GM10266 (cell line): ENCODE data around the gene PEX13.
A peak's percentile ranks its signal among the peaks of the same experiment; 100 is the strongest.
"Not testable (repeated sequence)": the region's sequence is repeated elsewhere in the genome, so short reads cannot be mapped to it uniquely, and the experiment has no call there.

Source experiments
- DNase-seq: peaks from one replicate; pipeline ENCODE4 v3.0.0; 2012; ENCODE audit errors: extremely low spot score
- TF ChIP-seq, protein P1 (sequence below): IDR thresholded peaks from 2 replicates; pipeline ENCODE4 v1.5.1; 2012; ENCODE audit warnings: mild to moderate bottlenecking, low read depth; ENCODE audit not compliant: control insufficient read depth, insufficient read depth; ENCODE audit errors: missing control alignments

Gene PEX13

DNA sequence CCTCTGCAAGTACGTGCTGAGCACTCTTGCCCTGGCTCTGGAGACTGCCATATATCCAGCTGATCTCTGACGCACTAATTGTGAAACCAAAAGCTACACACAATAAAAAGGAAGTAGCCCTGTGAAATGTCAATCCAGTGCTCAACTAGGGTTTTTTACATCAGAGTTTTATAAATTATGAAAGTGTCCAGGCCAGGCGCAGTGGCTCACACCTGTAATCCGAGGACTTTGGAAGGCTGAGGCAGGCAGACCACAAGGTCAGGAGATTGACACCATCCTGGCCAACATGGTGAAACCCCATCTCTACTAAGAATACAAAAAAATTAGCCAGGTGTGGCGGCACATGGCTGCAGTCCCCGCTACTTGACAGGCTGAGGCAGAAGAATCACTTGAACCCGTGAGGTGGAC is 24.5 kb upstream of the PEX13 start:
- TF ChIP-seq, protein P1, sequence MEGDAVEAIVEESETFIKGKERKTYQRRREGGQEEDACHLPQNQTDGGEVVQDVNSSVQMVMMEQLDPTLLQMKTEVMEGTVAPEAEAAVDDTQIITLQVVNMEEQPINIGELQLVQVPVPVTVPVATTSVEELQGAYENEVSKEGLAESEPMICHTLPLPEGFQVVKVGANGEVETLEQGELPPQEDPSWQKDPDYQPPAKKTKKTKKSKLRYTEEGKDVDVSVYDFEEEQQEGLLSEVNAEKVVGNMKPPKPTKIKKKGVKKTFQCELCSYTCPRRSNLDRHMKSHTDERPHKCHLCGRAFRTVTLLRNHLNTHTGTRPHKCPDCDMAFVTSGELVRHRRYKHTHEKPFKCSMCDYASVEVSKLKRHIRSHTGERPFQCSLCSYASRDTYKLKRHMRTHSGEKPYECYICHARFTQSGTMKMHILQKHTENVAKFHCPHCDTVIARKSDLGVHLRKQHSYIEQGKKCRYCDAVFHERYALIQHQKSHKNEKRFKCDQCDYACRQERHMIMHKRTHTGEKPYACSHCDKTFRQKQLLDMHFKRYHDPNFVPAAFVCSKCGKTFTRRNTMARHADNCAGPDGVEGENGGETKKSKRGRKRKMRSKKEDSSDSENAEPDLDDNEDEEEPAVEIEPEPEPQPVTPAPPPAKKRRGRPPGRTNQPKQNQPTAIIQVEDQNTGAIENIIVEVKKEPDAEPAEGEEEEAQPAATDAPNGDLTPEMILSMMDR = no peak

GRCh38 chr2:60994131-60994530 is 23.4 kb upstream of the PEX13 start:
- TF ChIP-seq, protein P1 = no peak
- DNase-seq = no peak

More for the DNA sequence above, 24.5 kb upstream of the PEX13 start:
- DNase-seq = peak; percentile 61

DNA sequence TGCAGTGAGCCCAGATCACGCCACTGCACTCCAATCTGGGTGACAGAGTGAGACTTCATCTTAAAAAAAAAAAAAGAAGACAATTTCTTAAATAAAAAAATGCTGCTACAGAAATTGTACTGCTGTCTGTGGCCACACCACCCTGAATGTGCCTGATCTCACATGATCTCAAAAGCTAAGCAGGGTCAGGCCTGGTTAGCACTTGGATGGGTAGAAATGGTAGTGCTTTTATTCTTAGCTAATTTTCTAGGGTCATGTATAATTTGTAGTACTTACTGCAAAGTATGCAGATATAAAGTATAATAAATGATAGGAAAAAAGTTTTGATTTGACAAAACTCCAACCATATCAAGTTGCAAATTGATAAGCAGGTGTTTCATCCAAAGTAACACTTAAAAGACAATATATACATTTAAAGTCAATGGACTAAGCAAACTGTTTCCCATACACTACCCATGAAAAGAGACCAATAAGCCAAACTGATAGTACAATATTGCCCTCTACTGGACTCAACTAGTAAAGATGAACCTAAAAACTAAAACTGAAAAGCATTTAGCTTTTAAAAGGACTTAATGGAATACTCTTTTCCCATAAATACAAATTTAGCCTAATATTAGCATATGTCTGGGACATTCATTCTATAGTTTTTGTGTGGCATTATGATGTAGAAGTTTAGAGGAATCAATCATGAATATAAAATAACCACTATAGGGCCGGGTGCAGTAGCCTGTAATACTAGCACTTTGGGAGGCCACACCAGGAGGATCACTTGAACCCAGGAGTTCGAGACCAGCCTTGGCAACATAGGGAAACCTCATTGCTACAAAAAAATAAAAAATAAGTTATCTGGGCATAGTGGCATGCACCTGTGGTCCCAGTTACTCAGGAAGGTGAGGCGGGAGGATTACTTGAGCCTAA is 18.6 kb upstream of the PEX13 start:
- DNase-seq = peak; percentile 42
- TF ChIP-seq, protein P1 = peak; percentile 56

DNA sequence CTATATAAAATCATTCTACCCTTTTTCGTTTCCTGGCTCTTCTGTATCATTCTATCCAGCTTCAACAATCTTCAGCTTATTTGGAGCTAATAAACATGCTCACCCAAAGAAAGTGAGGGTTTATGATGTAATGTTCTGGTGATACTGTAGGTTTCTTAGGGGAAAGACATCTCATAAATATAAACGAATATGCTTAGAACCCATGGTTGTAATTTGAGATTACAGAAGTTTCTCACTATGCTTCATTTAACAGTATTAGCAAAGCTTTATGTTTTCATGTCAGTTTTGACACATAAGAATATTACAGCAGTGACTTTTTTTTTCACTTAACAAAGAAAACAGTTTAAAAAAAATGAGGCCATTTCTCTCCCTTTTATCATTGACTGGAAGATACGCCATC is 11.8 kb upstream of the PEX13 start:
- DNase-seq = no peak
- TF ChIP-seq, protein P1 = no peak

DNA sequence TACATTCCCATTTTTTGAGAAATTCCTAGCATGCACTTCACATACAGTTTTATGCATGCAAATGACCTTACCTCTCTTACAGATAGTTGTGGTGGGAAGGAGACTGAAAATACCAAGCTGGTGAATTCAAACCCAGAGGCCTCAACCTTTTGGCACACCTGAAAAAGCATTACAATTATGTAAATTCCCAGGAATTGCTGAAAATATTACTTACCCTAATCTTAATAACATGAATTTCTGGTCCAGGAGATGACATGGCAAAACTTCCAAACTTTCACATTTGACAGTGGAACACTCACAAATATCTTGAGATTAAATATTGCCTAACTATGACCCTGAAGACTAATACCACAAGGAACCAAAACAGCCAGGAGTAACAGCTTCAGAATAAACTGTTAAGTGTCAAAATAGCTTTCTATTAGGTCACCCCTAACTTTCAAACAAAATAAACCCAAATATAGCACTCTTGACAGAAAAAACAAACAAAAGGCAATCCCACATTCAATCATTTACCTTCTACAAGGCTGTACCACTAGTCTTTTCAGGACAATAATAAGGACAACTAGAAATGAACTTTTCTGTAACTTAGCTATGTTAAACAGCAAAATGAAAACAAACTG is 10.9 kb upstream of the PEX13 start:
- TF ChIP-seq, protein P1 = no peak
- no peak for DNase-seq

DNA sequence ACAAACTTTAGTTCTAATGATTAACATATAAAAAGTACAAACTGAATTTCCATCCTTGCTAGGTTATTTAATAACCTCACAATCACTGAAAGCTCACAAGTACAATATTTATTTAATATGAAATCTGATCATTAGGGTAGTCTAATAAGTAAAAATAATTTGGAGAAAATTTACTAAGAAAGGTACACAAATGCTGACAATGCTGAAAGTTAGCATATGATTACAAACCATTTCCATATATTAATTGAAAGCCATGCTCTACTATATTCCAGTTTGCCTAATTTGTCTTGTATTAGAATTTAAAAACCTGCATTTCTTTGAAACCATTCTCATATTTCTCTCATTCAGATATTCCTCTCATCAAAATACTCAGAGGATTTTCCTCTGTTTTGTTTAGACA is 8.2 kb upstream of the PEX13 start:
- TF ChIP-seq, protein P1 = no peak
- DNase-seq = no peak

DNA sequence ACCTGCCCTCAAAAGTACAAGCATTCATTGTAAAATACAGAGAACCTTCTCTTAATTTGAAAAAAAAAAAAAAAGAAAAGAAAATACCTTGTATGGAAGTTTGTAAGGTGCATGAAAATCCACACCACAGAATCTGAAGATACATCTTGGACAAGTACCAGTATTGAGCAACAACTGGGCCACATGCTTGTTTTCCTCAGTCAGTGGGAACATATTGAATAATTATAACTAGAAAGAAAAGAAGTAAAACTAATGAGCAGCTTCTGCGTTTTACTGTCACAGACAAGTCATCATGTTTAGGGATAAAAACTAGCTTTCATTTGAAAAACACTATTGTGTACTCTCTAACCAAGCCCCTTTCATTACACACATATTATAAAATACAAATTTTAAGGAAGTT is 5.8 kb upstream of the PEX13 start:
- TF ChIP-seq, protein P1 = no peak
- DNase-seq = no peak

DNA sequence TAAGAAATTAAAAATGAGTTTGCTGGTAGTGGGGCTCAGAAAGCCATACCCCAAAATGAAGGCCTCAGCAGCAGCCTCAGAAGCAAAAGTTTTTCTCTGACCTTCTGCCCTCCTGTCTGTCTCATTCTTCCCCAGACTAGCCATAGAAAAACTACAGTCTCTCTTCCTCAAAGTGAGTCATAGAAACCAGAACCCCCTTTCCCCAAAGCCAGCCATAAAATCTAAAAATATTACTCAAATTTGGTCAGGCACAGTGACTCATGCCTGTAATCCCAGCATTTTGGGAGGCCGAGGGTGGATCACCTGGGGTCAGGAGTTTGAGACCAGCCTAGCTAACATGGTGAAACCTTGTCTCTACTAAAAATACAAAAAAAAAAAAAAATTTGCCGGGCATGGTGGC is 5.2 kb upstream of the PEX13 start:
- DNase-seq = not testable (repeated sequence)
